Gastrocnemius medialis (tissue), 4 donors: Measurements from ENCODE around the gene NEDD4L. TPM values are rescaled to one million over a fixed set of nuclear protein-coding genes. Genes with fewer than 3 reads are reported as not detected.

Experiments used
- ATAC-seq, 2 donors: fragments of 150-250 bp; one replicate each; pipeline ENCODE4 v1.9.1; 2016
- DNase-seq, 2 donors: peaks; one replicate each; pipeline ENCODE4 v3.0.0-alpha.2; 2019
- H3K27ac ChIP-seq, 4 donors: fragments of 200-600 bp; sonication (generic); 1 replicate in 1 of 4; 2 replicates in 3 of 4; pipeline ENCODE4 v1.5.1; 2016 to 2018; ENCODE audit warnings: mild to moderate bottlenecking in 2 of 4, moderate library complexity in 1 of 4
- H3K27me3 ChIP-seq, 3 donors: fragments of 200-600 bp; sonication (generic) in 2 of 3; 1 replicate in 1 of 3; 2 replicates in 2 of 3; pipeline versions ENCODE4 v1.5.1 to v1.6.0; 2016 to 2019; ENCODE audit warnings: mild to moderate bottlenecking in 1 of 3, moderate library complexity in 1 of 3
- H3K36me3 ChIP-seq, 2 donors: fragments of 200-600 bp; sonication (generic) in 1 of 2; one replicate each; pipeline ENCODE4 v1.5.1; 2017 to 2018
- H3K4me1 ChIP-seq, 2 donors: fragments of 200-600 bp; sonication (generic) in 1 of 2; one replicate each; pipeline ENCODE4 v1.5.1; 2016 to 2017; ENCODE audit warnings: mild to moderate bottlenecking in 2 of 2
- H3K4me3 ChIP-seq, 4 donors: fragments of 200-600 bp; sonication (generic) in 3 of 4; 1 replicate in 1 of 4; 2 replicates in 3 of 4; pipeline ENCODE4 v1.5.1; 2016 to 2019; ENCODE audit warnings: mild to moderate bottlenecking in 2 of 4
- H3K9me3 ChIP-seq, 3 donors: fragments of 200-600 bp; sonication (generic) in 2 of 3; 1 replicate in 1 of 3; 2 replicates in 2 of 3; pipeline ENCODE4 v1.5.1; 2016 to 2019
- POLR2A ChIP-seq, 2 donors: fragments of 450-650 bp; IDR thresholded peaks; one replicate each; pipeline ENCODE4 v1.6.1; 2017; ENCODE audit warnings: antibody characterized with exemption in 2 of 2, mild to moderate bottlenecking in 2 of 2, moderate library complexity in 2 of 2
- in situ Hi-C, 4 donors: fragments of 200-750 bp; cut with MboI; loops; one replicate each; pipeline versions ENCODE4 v1.15.0 to v1.8.0; 2017; ENCODE audit warnings: low sequenced_read_pairs in 4 of 4
- intact Hi-C: fragments of 100-400 bp; cut with DNase I; formaldehyde crosslinking; loops from one replicate; pipeline ENCODE4 v1.15.1; 2023; ENCODE audit warnings: low total_unique reads
- total RNA-seq, 4 donors: library from RNA; depleted of rRNA; stranded (reverse); fragments of >200 nt; gene quantifications; one replicate each; pipeline versions ENCODE4 v1.1.0 to v1.2.3, GENCODE V29; 2016
- TF ChIP-seq, protein P1 (sequence below), 5 experiments: fragments of 450-650 bp in 3 of 5; fragments of 200-600 bp in 2 of 5; sonication (generic) in 2 of 5; IDR thresholded peaks in 4 of 5; conservative IDR thresholded peaks in 1 of 5; 1 replicate in 4 of 5; 2 replicates in 1 of 5; pipeline ENCODE4 v1.5.1; 2016 to 2019; ENCODE audit warnings: antibody characterized with exemption in 5 of 5, mild to moderate bottlenecking in 3 of 5, moderate library complexity in 3 of 5

NEDD4L gene
- total RNA-seq, 4 donors from 2014 or later: 27.4 to 81.5 (median 51.5) TPM

DNA sequence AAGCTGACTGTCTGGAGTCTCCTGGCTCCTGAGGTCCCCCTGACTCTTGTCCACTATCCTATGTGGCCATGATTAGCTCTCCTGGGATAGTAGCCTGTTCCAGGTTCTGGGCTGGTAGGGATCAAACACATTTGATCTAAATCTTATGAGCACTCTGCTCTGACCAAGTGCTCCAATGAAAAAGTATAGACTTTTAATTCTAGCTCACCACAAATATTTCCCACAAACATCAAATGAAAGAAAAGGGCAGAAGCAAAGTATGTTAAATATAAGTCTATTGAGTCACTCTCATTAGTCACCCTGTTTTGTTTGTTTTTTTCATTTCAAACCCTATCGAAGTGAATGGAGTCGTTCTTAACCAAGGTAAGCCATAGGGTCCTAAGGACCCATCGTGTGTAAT lies 39.7 kb upstream of the NEDD4L start:
- Histone ChIP-seq H3K4me1 (no peaks in the 10 kb centered on the region), H3K36me3 (no peaks in the 10 kb centered on the region), H3K27me3 (no peaks in the 10 kb centered on the region), H3K9me3 (no peaks in the 10 kb centered on the region), H3K27ac (no peak overlapping the region), H3K4me3 (no peak overlapping the region)
- in situ Hi-C loops (no loop called here), intact Hi-C loops (no loop called here)
- no peak for ATAC-seq
- TF ChIP-seq, protein P1, sequence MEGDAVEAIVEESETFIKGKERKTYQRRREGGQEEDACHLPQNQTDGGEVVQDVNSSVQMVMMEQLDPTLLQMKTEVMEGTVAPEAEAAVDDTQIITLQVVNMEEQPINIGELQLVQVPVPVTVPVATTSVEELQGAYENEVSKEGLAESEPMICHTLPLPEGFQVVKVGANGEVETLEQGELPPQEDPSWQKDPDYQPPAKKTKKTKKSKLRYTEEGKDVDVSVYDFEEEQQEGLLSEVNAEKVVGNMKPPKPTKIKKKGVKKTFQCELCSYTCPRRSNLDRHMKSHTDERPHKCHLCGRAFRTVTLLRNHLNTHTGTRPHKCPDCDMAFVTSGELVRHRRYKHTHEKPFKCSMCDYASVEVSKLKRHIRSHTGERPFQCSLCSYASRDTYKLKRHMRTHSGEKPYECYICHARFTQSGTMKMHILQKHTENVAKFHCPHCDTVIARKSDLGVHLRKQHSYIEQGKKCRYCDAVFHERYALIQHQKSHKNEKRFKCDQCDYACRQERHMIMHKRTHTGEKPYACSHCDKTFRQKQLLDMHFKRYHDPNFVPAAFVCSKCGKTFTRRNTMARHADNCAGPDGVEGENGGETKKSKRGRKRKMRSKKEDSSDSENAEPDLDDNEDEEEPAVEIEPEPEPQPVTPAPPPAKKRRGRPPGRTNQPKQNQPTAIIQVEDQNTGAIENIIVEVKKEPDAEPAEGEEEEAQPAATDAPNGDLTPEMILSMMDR (IDR thresholded peaks at IDR 0.05 in 4 of 5, conservative IDR thresholded peaks at IDR 0.05 in 1 of 5): no peak
- TF ChIP-seq POLR2A (IDR thresholded peaks at IDR 0.05): no peak
- no peak for DNase-seq

GRCh38 chr18:58005011-58005410 lies 39.0 kb upstream of the NEDD4L start:
- Histone ChIP-seq H3K27me3 (no peaks in the 10 kb centered on the region), H3K36me3 (no peaks in the 10 kb centered on the region), H3K27ac (no peak overlapping the region), H3K9me3 (no peaks in the 10 kb centered on the region), H3K4me3 (no peak overlapping the region), H3K4me1 (no peaks in the 10 kb centered on the region)
- in situ Hi-C loops (no loop called here), intact Hi-C loops (no loop called here)
- DNase-seq (no peak), ATAC-seq (no peak)
- TF ChIP-seq POLR2A (IDR thresholded peaks at IDR 0.05): no peak
- TF ChIP-seq, protein P1 (IDR thresholded peaks at IDR 0.05 in 4 of 5, conservative IDR thresholded peaks at IDR 0.05 in 1 of 5): no peak

DNA sequence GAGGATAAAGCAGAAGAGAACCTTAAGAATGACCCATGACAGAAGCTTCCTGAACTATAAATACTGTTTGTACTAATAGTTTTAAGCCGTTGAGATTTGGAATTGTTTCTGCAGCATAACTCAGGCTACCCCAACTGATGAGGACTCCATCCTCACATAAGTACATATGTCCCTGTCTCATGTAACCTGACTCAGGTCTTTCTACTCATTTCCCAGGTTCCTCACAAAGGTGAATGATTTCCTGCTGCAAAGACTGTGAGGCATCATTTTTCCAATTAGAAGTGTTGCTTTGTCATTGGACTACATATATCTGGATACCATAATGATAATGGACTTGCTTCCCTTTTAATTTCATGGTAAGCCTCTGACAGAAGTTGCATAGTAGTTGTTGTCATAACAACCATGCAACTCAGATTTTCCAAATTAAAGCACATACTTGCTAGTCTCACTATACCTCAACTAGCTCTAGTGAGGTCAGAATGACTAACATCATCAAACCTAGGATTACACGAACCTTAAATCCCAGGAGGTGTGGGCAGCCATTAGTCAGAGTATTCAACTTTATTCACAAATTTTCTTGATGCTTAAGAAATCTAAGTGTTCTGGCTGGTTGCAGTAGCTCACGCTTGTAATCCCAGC lies 38.0 kb upstream of the NEDD4L start:
- H3K4me1 ChIP-seq: no peaks in the 10 kb centered on the region
- no peak overlapping the region for H3K4me3 ChIP-seq
- H3K9me3 ChIP-seq: no peaks in the 10 kb centered on the region
- in situ Hi-C loops (no loop called here), intact Hi-C loops (no loop called here)
- no peaks in the 10 kb centered on the region for H3K27me3 ChIP-seq
- no peaks in the 10 kb centered on the region for H3K36me3 ChIP-seq
- H3K27ac ChIP-seq: no peak overlapping the region
- no peak for TF ChIP-seq POLR2A (IDR thresholded peaks at IDR 0.05)
- no peak for DNase-seq
- ATAC-seq: no peak

DNA sequence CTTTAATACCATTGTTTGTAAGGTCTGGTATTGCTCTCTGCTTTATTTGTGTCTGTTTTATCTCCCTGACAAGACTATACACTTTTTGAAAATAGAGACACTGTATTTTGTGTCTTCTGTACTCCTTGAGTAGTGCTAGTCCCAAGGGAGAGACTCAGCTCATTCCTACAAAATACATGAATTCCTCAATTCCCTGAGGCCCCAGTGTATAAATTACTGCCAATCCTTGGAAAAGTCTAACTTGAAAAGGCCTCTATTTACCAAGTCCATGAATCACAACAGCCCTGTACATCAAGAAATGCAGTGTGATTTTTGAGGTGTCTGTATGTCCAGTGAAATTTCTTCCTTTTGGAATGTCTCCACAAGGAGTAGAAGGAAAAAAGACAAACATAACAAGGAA lies 34.9 kb upstream of the NEDD4L start:
- no peaks in the 10 kb centered on the region for H3K4me1 ChIP-seq
- TF ChIP-seq, protein P1 (IDR thresholded peaks at IDR 0.05 in 4 of 5, conservative IDR thresholded peaks at IDR 0.05 in 1 of 5): no peak
- TF ChIP-seq POLR2A (IDR thresholded peaks at IDR 0.05): no peak
- no peaks in the 10 kb centered on the region for H3K9me3 ChIP-seq
- no peaks in the 10 kb centered on the region for H3K36me3 ChIP-seq
- H3K27me3 ChIP-seq: no peaks in the 10 kb centered on the region
- DNase-seq (no peak), ATAC-seq (no peak)
- intact Hi-C loops (no loop called here), in situ Hi-C loops (no loop called here)
- no peak overlapping the region for H3K27ac ChIP-seq
- H3K4me3 ChIP-seq: no peak overlapping the region

GRCh38 chr18:58010265-58010664 lies 33.8 kb upstream of the NEDD4L start:
- no peak overlapping the region for H3K27ac ChIP-seq
- no peaks in the 10 kb centered on the region for H3K27me3 ChIP-seq
- H3K36me3 ChIP-seq: no peaks in the 10 kb centered on the region
- intact Hi-C loops (loop anchor here (5.0 kb wide), 1 partner anchor 38 kb away; no protein-coding TSS in a partner anchor), in situ Hi-C loops (no loop called here)
- H3K9me3 ChIP-seq: no peaks in the 10 kb centered on the region
- TF ChIP-seq, protein P1 (IDR thresholded peaks at IDR 0.05 in 4 of 5, conservative IDR thresholded peaks at IDR 0.05 in 1 of 5): no peak
- TF ChIP-seq POLR2A (IDR thresholded peaks at IDR 0.05): no peak
- DNase-seq (no peak), ATAC-seq (no peak)
- H3K4me1 ChIP-seq: no peaks in the 10 kb centered on the region
- H3K4me3 ChIP-seq: no peak overlapping the region
